HepG2 (cell line): ENCODE data around the gene FAM149A. TPM values are rescaled to one million over a fixed set of nuclear protein-coding genes. Genes with fewer than 3 reads are reported as not detected.

ENCODE experiments used
- ATAC-seq: fragments of 200-7000 bp; cut with Tn5 transposase; 3 replicates; pipeline ENCODE4 v1.9.1; 2020; ENCODE audit warnings: mild to moderate bottlenecking, moderate library complexity
- BruUV-seq: library from RNA; stranded (reverse); fragments of 400-500 nt; replicated peaks from 2 replicates; lab custom pipeline; 2021; lab: Mats Ljungman, UMichigan
- CTCF ChIA-PET: fragments of 300-600 bp; formaldehyde crosslinking; extraction: SDS; loops from one replicate; lab custom pipeline; 2021; ENCODE audit warnings: low total read pairs, inconsistent platforms, low intra/inter-chr PET ratio; lab: Yijun Ruan, JAX
- POLR2A ChIA-PET: fragments of 350-600 bp; sonication (Branson Sonifier 250); formaldehyde crosslinking; loops from one replicate; lab custom pipeline; 2020; ENCODE audit warnings: antibody characterized with exemption, inconsistent platforms; lab: Yijun Ruan, JAX
- DNase-seq: peaks from one replicate; pipeline ENCODE4 v3.0.0-alpha.2; 2015; ENCODE audit warnings: low spot score
- FAIRE-seq: peaks from 3 replicates; lab custom pipeline; 2011; peaks lifted over from hg19 to GRCh38; lab: Jason Lieb, UNC
- H2AFZ ChIP-seq: one replicate; pipeline ENCODE4 v1.6.1; 2011; ENCODE audit warnings: low read length, inconsistent platforms
- H3K27ac ChIP-seq: fragments of 300-600 bp; 3 replicates; pipeline ENCODE4 v1.8.0; 2011; ENCODE audit warnings: mixed run types, mild to moderate bottlenecking, mixed read lengths, low read length, inconsistent platforms; ENCODE audit not compliant: insufficient read depth; ENCODE audit errors: extremely low read length
- H3K27me3 ChIP-seq, 2 experiments: fragments of 200-600 bp in 1 of 2; 2 replicates in 1 of 2; 3 replicates in 1 of 2; pipeline versions ENCODE4 v1.6.0 to v1.8.0; 2011; ENCODE audit warnings: low read length in 2 of 2, mild to moderate bottlenecking in 2 of 2, moderate library complexity in 2 of 2, inconsistent platforms in 1 of 2; ENCODE audit not compliant: insufficient read depth in 2 of 2, control insufficient read depth in 1 of 2
- H3K36me3 ChIP-seq, 2 experiments: fragments of 200-600 bp in 1 of 2; replicated peaks in 1 of 2; 2 replicates in 1 of 2; 3 replicates in 1 of 2; pipeline versions ENCODE4 v1.5.1 to v1.8.0; 2011; ENCODE audit warnings: low read length in 2 of 2, inconsistent platforms in 1 of 2; ENCODE audit not compliant: insufficient read depth in 2 of 2, control insufficient read depth in 1 of 2
- H3K4me1 ChIP-seq: 2 replicates; pipeline ENCODE4 v1.5.1; 2012; ENCODE audit warnings: low read length, inconsistent platforms; ENCODE audit not compliant: insufficient read depth
- H3K4me2 ChIP-seq: 2 replicates; pipeline ENCODE4 v1.6.0; 2011; ENCODE audit warnings: low read depth, low read length, inconsistent platforms
- H3K4me3 ChIP-seq, 3 experiments: fragments of 200-600 bp in 1 of 3; sonication (generic), shearing (Covaris generic) in 1 of 3; replicated peaks in 1 of 3; 2 replicates each; pipeline ENCODE4 v1.5.1; 2011 to 2016; ENCODE audit warnings: low read length in 3 of 3, inconsistent platforms in 2 of 3, low read depth in 2 of 3, mild to moderate bottlenecking in 2 of 3, control low read depth in 1 of 3, mixed read lengths in 1 of 3; ENCODE audit not compliant: insufficient read depth in 1 of 3
- H3K79me2 ChIP-seq: one replicate; pipeline ENCODE4 v1.6.1; 2011; ENCODE audit warnings: low read length, inconsistent platforms; ENCODE audit not compliant: insufficient read depth
- H3K9ac ChIP-seq: 2 replicates; pipeline ENCODE4 v1.6.0; 2011; ENCODE audit warnings: mild to moderate bottlenecking, low read depth, low read length, inconsistent platforms; ENCODE audit not compliant: insufficient read depth
- H3K9me3 ChIP-seq: 2 replicates; pipeline ENCODE4 v1.5.1; 2012; ENCODE audit warnings: mild to moderate bottlenecking, low read length
- H4K20me1 ChIP-seq: 2 replicates; pipeline ENCODE4 v1.6.0; 2011; ENCODE audit warnings: inconsistent platforms, mild to moderate bottlenecking, low read length, moderate library complexity; ENCODE audit not compliant: insufficient read depth
- ADNP ChIP-seq: sonication (generic); formaldehyde crosslinking; IDR thresholded peaks from 2 replicates; pipeline ENCODE4 v1.4.0; 2020; ENCODE audit warnings: missing genetic modification reagents
- CBX5 ChIP-seq: sonication (generic); formaldehyde crosslinking; IDR thresholded peaks from 2 replicates; pipeline ENCODE4 v1.4.0; 2020; ENCODE audit warnings: missing genetic modification reagents, borderline replicate concordance
- E2F5 ChIP-seq: sonication (generic); formaldehyde crosslinking; conservative IDR thresholded peaks from 2 replicates; pipeline ENCODE4 v1.4.0; 2020; ENCODE audit warnings: missing genetic modification reagents
- GZF1 ChIP-seq: sonication (generic); formaldehyde crosslinking; IDR thresholded peaks from 2 replicates; pipeline ENCODE4 v1.5.1; 2020; ENCODE audit warnings: mild to moderate bottlenecking, missing genetic modification reagents
- MNT ChIP-seq: fragments of 450-650 bp; IDR thresholded peaks from 2 replicates; pipeline ENCODE4 v1.6.1; 2016
- MYC ChIP-seq: sonication (generic); formaldehyde crosslinking; IDR thresholded peaks from 2 replicates; pipeline ENCODE4 v1.9.0; 2021; ENCODE audit warnings: missing genetic modification reagents, borderline replicate concordance
- RXRA ChIP-seq: sonication (generic); formaldehyde crosslinking; IDR thresholded peaks from 2 replicates; pipeline ENCODE4 v1.5.1; 2020; ENCODE audit warnings: missing genetic modification reagents
- SAFB2 ChIP-seq: sonication (generic); formaldehyde crosslinking; IDR thresholded peaks from 2 replicates; pipeline ENCODE4 v1.5.1; 2020; ENCODE audit warnings: missing genetic modification reagents, low read depth, mild to moderate bottlenecking, borderline replicate concordance
- THYN1 ChIP-seq: sonication (generic); formaldehyde crosslinking; IDR thresholded peaks from 2 replicates; pipeline ENCODE4 v1.8.1; 2023; ENCODE audit warnings: low read depth, mild to moderate bottlenecking, moderate library complexity, missing genetic modification reagents, borderline replicate concordance
- XRCC5 ChIP-seq: fragments of 200-400 bp; formaldehyde crosslinking; optimal IDR thresholded peaks from 2 replicates; pipeline ENCODE3; 2017; ENCODE audit warnings: mild to moderate bottlenecking, low read length
- ZNF350 ChIP-seq: sonication (generic); formaldehyde crosslinking; IDR thresholded peaks from 2 replicates; pipeline ENCODE4 v1.4.0; 2020; ENCODE audit warnings: mild to moderate bottlenecking, low read depth, missing genetic modification reagents, borderline replicate concordance
- ZNF468 ChIP-seq: sonication (generic); formaldehyde crosslinking; IDR thresholded peaks from 2 replicates; pipeline ENCODE4 v1.8.0; 2022; ENCODE audit warnings: mild to moderate bottlenecking, moderate library complexity, missing genetic modification reagents
- ZNF687 ChIP-seq: sonication (generic); formaldehyde crosslinking; IDR thresholded peaks from 2 replicates; pipeline ENCODE4 v1.5.1; 2020; ENCODE audit warnings: mild to moderate bottlenecking, missing genetic modification reagents, moderate library complexity
- ZNF780A ChIP-seq: sonication (generic); formaldehyde crosslinking; IDR thresholded peaks from 2 replicates; pipeline ENCODE4 v1.8.0; 2022; ENCODE audit warnings: mild to moderate bottlenecking, missing genetic modification reagents, moderate library complexity
- WGBS: methylation state at CpG from one replicate; pipeline ENCODE4 v1.1.6; 2017; ENCODE audit warnings: low lambda C conversion rate; 5-methylcytosine and 5-hydroxymethylcytosine counted together
- in situ Hi-C: cut with HindIII; loops from 2 replicates; pipeline ENCODE4 v1.10.0; 2017; ENCODE audit warnings: low pct_unique_long_range_greater_than_20kb; ENCODE audit not compliant: extremely low pct_ligation_motif_present
- intact Hi-C: fragments of 100-400 bp; cut with micrococcal nuclease; formaldehyde crosslinking; loops from one replicate; pipeline ENCODE4 v1.10.0; 2022; ENCODE audit not compliant: unreplicated experiment
- polyA plus RNA-seq, 8 experiments: library from polyadenylated mRNA; depleted of rRNA in 3 of 8; stranded (reverse) in 7 of 8; unstranded in 1 of 8; fragments of >200 nt; fragmentation: Illumina TruSeq in 4 of 8; extraction: Trizol in 4 of 8; gene quantifications; 2 replicates each; pipeline versions ENCODE4 v1.2.1 to v1.2.3, GENCODE V29; 2011 to 2016; ENCODE audit warnings: low read depth in 4 of 8, missing spikeins in 1 of 8, mixed read lengths in 1 of 8; ENCODE audit not compliant: insufficient read depth in 1 of 8
- total RNA-seq, 5 experiments: library from RNA; depleted of rRNA; stranded (reverse); fragments of >200 nt; fragmentation: Illumina TruSeq; extraction: Trizol; gene quantifications; 2 replicates each; pipeline ENCODE4 v1.2.3, GENCODE V29; 2016; ENCODE audit warnings: low read depth in 1 of 5
- TF ChIP-seq, protein P1 (sequence below): IDR thresholded peaks from 2 replicates; pipeline ENCODE4 v1.6.1; 2012; ENCODE audit warnings: inconsistent platforms

The FAM149A gene
- total and polyA plus RNA-seq, 2 of the 13 experiments (the other 11 are each of a cell fraction or from before 2014, with no cell fraction given), result not detected

- no peaks in the 10 kb centered on the region for H3K79me2 ChIP-seq
- H3K4me3 ChIP-seq, result peak overlapping the region; percentile 33 to 64 (median 55); a peak in 5 of 6 replicates
- no peak overlapping the region for H2AFZ ChIP-seq
- CTCF ChIA-PET, result no interaction called here
- H3K4me1 ChIP-seq, result peaks cover 16% of the 10 kb centered on the region; the same call in 1 of the 2 replicates
- intact Hi-C loops, result no loop called here
- no peaks in the 10 kb centered on the region for H3K9me3 ChIP-seq
- no peaks in the 10 kb centered on the region for H4K20me1 ChIP-seq
- FAIRE-seq, result no peak
- H3K27ac ChIP-seq, result no peak overlapping the region
- ATAC-seq, result peak; percentile 80
- in situ Hi-C loops, result no loop called here
- peaks cover 0 to 35% of the 10 kb centered on the region in 2 experiments; a peak in 3 of 5 replicates for H3K27me3 ChIP-seq
- BruUV-seq, result no TSS peak
- POLR2A ChIA-PET, result no interaction called here
- no peaks in the 10 kb centered on the region for H3K36me3 ChIP-seq
- peak overlapping the region; percentile 63 for H3K4me2 ChIP-seq
- DNase-seq, result no peak
- WGBS, result 1% methylated on average over 10 of the region's 72 CpGs
- no peak overlapping the region for H3K9ac ChIP-seq
- TF ChIP-seq E2F5 (CRISPR knock-in tag), result no peak
- no peak for TF ChIP-seq SAFB2 (CRISPR knock-in tag)
- TF ChIP-seq CBX5 (CRISPR knock-in tag), result no peak
- no peak for TF ChIP-seq MYC (CRISPR knock-in tag)
- TF ChIP-seq MNT, result 0 out of 2 replicates have a peak, but pooled peaks have one; percentile 16
- peak; percentile 37 for TF ChIP-seq ZNF687 (CRISPR knock-in tag)
- TF ChIP-seq GZF1 (CRISPR knock-in tag), result no peak
- TF ChIP-seq ADNP (CRISPR knock-in tag), result no peak
- no peak for TF ChIP-seq ZNF468 (CRISPR knock-in tag)
- TF ChIP-seq, protein P1, sequence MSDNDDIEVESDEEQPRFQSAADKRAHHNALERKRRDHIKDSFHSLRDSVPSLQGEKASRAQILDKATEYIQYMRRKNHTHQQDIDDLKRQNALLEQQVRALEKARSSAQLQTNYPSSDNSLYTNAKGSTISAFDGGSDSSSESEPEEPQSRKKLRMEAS, result peak; percentile 45; the same call in 1 of the 2 replicates
- TF ChIP-seq RXRA (CRISPR knock-in tag), result 0 out of 2 replicates have a peak, but pooled peaks have one; percentile 9
- no peak for TF ChIP-seq XRCC5
- 0 out of 2 replicates have a peak, but pooled peaks have one; percentile 19 for TF ChIP-seq ZNF350 (CRISPR knock-in tag)
- TF ChIP-seq THYN1 (CRISPR knock-in tag), result no peak
- no peak for TF ChIP-seq ZNF780A (CRISPR knock-in tag)
Measured at GRCh38 chr4:186144198-186144945, 39.9 kb downstream of the FAM149A start.
